ENCODE results near the gene LAMTOR2.
"Not testable (repeated sequence)": the region's sequence is repeated elsewhere in the genome, so short reads cannot be mapped to it uniquely, and the experiment has no call there.

The LAMTOR2 gene

GRCh38 chr1:156065212-156065611 lies 10.6 kb downstream of the LAMTOR2 start:
- H3K4me1 ChIP-seq (ENCODE audit: control insufficient read depth in 1 of 2, insufficient read depth in 2 of 2, low read length in 2 of 2), result peaks cover 0 to 8% of the 10 kb centered on the region in 2 donors
- H3K9ac ChIP-seq (ENCODE audit: low read depth in 1 of 2, low read length in 2 of 2), result no peak overlapping the region
- no peaks in the 10 kb centered on the region for H3K9me3 ChIP-seq (ENCODE audit: control insufficient read depth in 1 of 2, low read length in 2 of 2)
- no peak overlapping the region for H3K4me3 ChIP-seq (ENCODE audit: low read depth in 1 of 2, low read length in 2 of 2)
- H3K36me3 ChIP-seq (ENCODE audit: control insufficient read depth in 1 of 2, insufficient read depth in 2 of 2, low read length in 2 of 2), result peaks cover 8 to 29% of the 10 kb centered on the region in 2 donors
- no peaks in the 10 kb centered on the region for H3K27me3 ChIP-seq (ENCODE audit: control insufficient read depth in 1 of 2, insufficient read depth in 2 of 2, low read length in 2 of 2)
- H3K27ac ChIP-seq (ENCODE audit: low read depth, low read length), result no peak overlapping the region

DNA sequence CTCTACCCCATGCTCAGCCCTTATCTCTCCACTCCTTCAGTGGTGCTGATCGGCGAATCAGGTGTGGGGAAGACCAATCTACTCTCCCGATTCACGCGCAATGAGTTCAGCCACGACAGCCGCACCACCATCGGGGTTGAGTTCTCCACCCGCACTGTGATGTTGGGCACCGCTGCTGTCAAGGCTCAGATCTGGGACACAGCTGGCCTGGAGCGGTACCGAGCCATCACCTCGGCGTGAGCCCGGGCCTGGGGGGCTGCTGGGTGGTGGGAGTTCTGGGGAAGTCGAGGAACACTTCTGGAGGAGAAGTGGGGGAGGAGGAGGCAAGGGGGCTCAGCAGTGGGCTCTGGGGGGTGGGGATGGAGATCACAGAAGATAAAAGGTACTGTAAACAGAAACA lies 11.3 kb downstream of the LAMTOR2 start:
- no peaks in the 10 kb centered on the region for H3K9me3 ChIP-seq (ENCODE audit: control insufficient read depth in 1 of 2, low read length in 2 of 2)

DNA sequence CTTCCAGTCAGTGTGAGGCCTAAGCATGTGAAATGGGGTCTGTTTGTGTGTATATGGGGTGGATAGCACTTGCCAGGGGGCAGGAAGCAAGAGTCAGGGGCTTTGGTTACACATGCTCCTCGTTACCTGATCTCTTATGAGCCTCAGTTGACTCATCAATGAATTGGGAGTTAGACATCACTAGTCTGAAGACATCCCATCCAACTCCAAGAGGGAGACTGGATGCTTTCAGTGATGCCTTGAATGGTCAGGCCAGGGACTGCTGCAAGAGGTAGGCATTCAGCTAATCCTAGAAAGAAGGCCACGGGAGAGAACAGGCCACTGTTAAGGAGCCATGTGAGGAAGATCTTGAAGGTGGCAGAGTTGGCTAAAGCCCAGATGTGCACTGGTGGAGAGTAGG lies 12.7 kb downstream of the LAMTOR2 start:
- Histone ChIP-seq H3K9ac (ENCODE audit: low read depth in 1 of 2, low read length in 2 of 2) (no peak overlapping the region), H3K9me3 (ENCODE audit: control insufficient read depth in 1 of 2, low read length in 2 of 2) (no peaks in the 10 kb centered on the region), H3K27ac (ENCODE audit: low read depth, low read length) (no peak overlapping the region), H3K36me3 (ENCODE audit: control insufficient read depth in 1 of 2, insufficient read depth in 2 of 2, low read length in 2 of 2) (peaks cover 12 to 41% of the 10 kb centered on the region in 2 donors), H3K27me3 (ENCODE audit: control insufficient read depth in 1 of 2, insufficient read depth in 2 of 2, low read length in 2 of 2) (no peaks in the 10 kb centered on the region), H3K4me1 (ENCODE audit: control insufficient read depth in 1 of 2, insufficient read depth in 2 of 2, low read length in 2 of 2) (peaks cover 0 to 8% of the 10 kb centered on the region in 2 donors), H3K4me3 (ENCODE audit: low read depth in 1 of 2, low read length in 2 of 2) (no peak overlapping the region)

More for the DNA sequence above, 11.3 kb downstream of the LAMTOR2 start:
- H3K27me3 ChIP-seq (ENCODE audit: control insufficient read depth in 1 of 2, insufficient read depth in 2 of 2, low read length in 2 of 2), result no peaks in the 10 kb centered on the region
- peaks cover 0 to 8% of the 10 kb centered on the region in 2 donors for H3K4me1 ChIP-seq (ENCODE audit: control insufficient read depth in 1 of 2, insufficient read depth in 2 of 2, low read length in 2 of 2)
- H3K27ac ChIP-seq (ENCODE audit: low read depth, low read length), result no peak overlapping the region
- H3K9ac ChIP-seq (ENCODE audit: low read depth in 1 of 2, low read length in 2 of 2), result no peak overlapping the region
- H3K36me3 ChIP-seq (ENCODE audit: control insufficient read depth in 1 of 2, insufficient read depth in 2 of 2, low read length in 2 of 2), result peaks cover 12 to 36% of the 10 kb centered on the region in 2 donors
- H3K4me3 ChIP-seq (ENCODE audit: low read depth in 1 of 2, low read length in 2 of 2), result no peak overlapping the region

- Histone ChIP-seq H3K27me3 (ENCODE audit: control insufficient read depth in 1 of 2, insufficient read depth in 2 of 2, low read length in 2 of 2) (no peaks in the 10 kb centered on the region), H3K4me3 (ENCODE audit: low read depth in 1 of 2, low read length in 2 of 2) (no peak overlapping the region), H3K4me1 (ENCODE audit: control insufficient read depth in 1 of 2, insufficient read depth in 2 of 2, low read length in 2 of 2) (no peaks in the 10 kb centered on the region), H3K27ac (ENCODE audit: low read depth, low read length) (no peak overlapping the region), H3K9me3 (ENCODE audit: control insufficient read depth in 1 of 2, low read length in 2 of 2) (no peaks in the 10 kb centered on the region), H3K9ac (ENCODE audit: low read depth in 1 of 2, low read length in 2 of 2) (no peak overlapping the region), H3K36me3 (ENCODE audit: control insufficient read depth in 1 of 2, insufficient read depth in 2 of 2, low read length in 2 of 2) (peaks cover 18 to 45% of the 10 kb centered on the region in 2 donors)
Observed at GRCh38 chr1:156069490-156070455, 15.2 kb downstream of the LAMTOR2 start.

GRCh38 chr1:156070548-156070947 lies 16.0 kb downstream of the LAMTOR2 start:
- no peak overlapping the region for H3K4me3 ChIP-seq (ENCODE audit: low read depth in 1 of 2, low read length in 2 of 2)
- H3K27ac ChIP-seq (ENCODE audit: low read depth, low read length), result no peak overlapping the region
- H3K27me3 ChIP-seq (ENCODE audit: control insufficient read depth in 1 of 2, insufficient read depth in 2 of 2, low read length in 2 of 2), result no peaks in the 10 kb centered on the region
- peaks cover 18 to 37% of the 10 kb centered on the region in 2 donors for H3K36me3 ChIP-seq (ENCODE audit: control insufficient read depth in 1 of 2, insufficient read depth in 2 of 2, low read length in 2 of 2)
- H3K4me1 ChIP-seq (ENCODE audit: control insufficient read depth in 1 of 2, insufficient read depth in 2 of 2, low read length in 2 of 2), result no peaks in the 10 kb centered on the region
- H3K9ac ChIP-seq (ENCODE audit: low read depth in 1 of 2, low read length in 2 of 2), result no peak overlapping the region
- no peaks in the 10 kb centered on the region for H3K9me3 ChIP-seq (ENCODE audit: control insufficient read depth in 1 of 2, low read length in 2 of 2)

DNA sequence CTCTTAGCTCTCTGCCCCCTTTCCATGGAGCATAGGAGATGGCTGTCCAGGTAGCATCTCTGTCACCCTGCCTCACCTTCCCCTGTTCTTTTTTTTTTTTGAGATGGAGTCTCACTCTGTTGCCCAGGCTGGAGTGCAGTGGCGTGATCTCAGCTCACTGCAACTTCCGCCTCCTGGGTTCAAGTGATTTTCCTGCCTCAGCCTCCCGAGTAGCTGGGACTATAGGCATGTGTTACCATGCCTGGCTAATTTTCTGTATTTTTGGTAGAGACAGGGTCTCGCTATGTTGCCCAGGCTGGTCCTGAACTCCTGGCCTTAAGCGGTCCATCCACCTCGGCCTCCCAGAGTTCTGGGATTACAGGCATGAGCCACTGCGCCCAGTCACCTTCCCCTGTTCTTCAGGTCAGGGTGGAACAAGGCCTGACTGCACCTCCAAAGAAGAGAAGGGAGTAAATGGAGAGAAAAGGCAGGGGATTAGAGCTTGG lies 16.8 kb downstream of the LAMTOR2 start:
- peaks cover 18 to 34% of the 10 kb centered on the region in 2 donors for H3K36me3 ChIP-seq (ENCODE audit: control insufficient read depth in 1 of 2, insufficient read depth in 2 of 2, low read length in 2 of 2)
- not testable (repeated sequence) for H3K27ac ChIP-seq (ENCODE audit: low read depth, low read length); H3K4me1 ChIP-seq (ENCODE audit: control insufficient read depth in 1 of 2, insufficient read depth in 2 of 2, low read length in 2 of 2); H3K27me3 ChIP-seq (ENCODE audit: control insufficient read depth in 1 of 2, insufficient read depth in 2 of 2, low read length in 2 of 2); H3K9ac ChIP-seq (ENCODE audit: low read depth in 1 of 2, low read length in 2 of 2); H3K9me3 ChIP-seq (ENCODE audit: control insufficient read depth in 1 of 2, low read length in 2 of 2); H3K4me3 ChIP-seq (ENCODE audit: low read depth in 1 of 2, low read length in 2 of 2)

DNA sequence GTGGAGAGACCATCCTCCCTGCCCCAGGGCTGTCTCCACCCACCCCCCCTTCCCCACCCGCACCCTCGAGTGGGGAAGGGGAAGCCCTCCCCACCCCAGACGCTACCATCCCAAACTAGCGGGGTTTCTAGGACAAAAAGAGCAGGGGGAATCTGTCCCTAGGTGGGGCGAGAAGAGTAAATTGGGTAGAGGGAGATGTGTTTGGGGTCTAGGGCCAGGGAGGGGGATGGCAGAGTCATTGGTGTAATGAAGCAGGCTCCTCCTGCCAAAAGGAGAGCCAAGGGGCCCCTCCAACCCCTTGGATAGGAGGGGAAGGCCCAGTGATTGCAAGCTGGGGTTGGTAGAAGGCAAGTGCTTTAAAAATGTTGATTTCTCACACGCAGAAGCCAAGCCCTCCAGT lies 17.7 kb downstream of the LAMTOR2 start:
- Histone ChIP-seq H3K4me1 (ENCODE audit: control insufficient read depth in 1 of 2, insufficient read depth in 2 of 2, low read length in 2 of 2) (peaks cover 5% of the 10 kb centered on the region in 2 donors), H3K36me3 (ENCODE audit: control insufficient read depth in 1 of 2, insufficient read depth in 2 of 2, low read length in 2 of 2) (peaks cover 18 to 34% of the 10 kb centered on the region in 2 donors), H3K9ac (ENCODE audit: low read depth in 1 of 2, low read length in 2 of 2) (no peak overlapping the region), H3K27me3 (ENCODE audit: control insufficient read depth in 1 of 2, insufficient read depth in 2 of 2, low read length in 2 of 2) (no peaks in the 10 kb centered on the region), H3K27ac (ENCODE audit: low read depth, low read length) (no peak overlapping the region), H3K4me3 (ENCODE audit: low read depth in 1 of 2, low read length in 2 of 2) (no peak overlapping the region), H3K9me3 (ENCODE audit: control insufficient read depth in 1 of 2, low read length in 2 of 2) (no peaks in the 10 kb centered on the region)

DNA sequence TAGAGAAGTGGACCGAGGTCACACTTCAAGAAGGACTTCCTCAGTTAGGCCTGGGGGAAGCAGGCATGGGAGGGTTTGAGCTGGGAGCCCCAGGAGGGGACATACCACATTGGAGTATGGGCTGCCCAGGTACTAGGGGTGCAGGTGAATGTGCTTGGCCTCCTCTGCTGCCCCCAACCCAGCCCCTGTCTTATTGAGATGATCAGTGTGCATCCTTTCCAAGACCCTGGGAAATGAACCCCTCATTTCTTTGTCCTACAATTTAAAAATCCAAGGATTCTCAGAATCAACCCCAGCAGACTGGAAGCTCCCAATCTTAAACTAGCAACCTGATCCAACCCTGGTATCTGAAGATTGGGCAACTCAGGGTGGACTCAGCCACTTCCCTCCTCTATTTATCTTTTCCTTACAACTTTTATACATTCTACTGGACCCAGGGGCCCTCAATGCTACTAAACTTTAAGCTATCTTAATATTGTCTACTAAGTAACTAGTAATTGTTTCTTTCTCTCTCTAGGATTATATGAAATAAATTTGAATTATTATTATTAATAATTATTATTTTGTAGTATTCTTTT lies 18.6 kb downstream of the LAMTOR2 start:
- no peak overlapping the region for H3K27ac ChIP-seq (ENCODE audit: low read depth, low read length)
- H3K36me3 ChIP-seq (ENCODE audit: control insufficient read depth in 1 of 2, insufficient read depth in 2 of 2, low read length in 2 of 2), result peaks cover 18 to 30% of the 10 kb centered on the region in 2 donors
- no peaks in the 10 kb centered on the region for H3K9me3 ChIP-seq (ENCODE audit: control insufficient read depth in 1 of 2, low read length in 2 of 2)
- H3K4me3 ChIP-seq (ENCODE audit: low read depth in 1 of 2, low read length in 2 of 2), result no peak overlapping the region
- H3K9ac ChIP-seq (ENCODE audit: low read depth in 1 of 2, low read length in 2 of 2), result no peak overlapping the region
- no peaks in the 10 kb centered on the region for H3K27me3 ChIP-seq (ENCODE audit: control insufficient read depth in 1 of 2, insufficient read depth in 2 of 2, low read length in 2 of 2)
- H3K4me1 ChIP-seq (ENCODE audit: control insufficient read depth in 1 of 2, insufficient read depth in 2 of 2, low read length in 2 of 2), result peaks cover 5% of the 10 kb centered on the region in 2 donors

DNA sequence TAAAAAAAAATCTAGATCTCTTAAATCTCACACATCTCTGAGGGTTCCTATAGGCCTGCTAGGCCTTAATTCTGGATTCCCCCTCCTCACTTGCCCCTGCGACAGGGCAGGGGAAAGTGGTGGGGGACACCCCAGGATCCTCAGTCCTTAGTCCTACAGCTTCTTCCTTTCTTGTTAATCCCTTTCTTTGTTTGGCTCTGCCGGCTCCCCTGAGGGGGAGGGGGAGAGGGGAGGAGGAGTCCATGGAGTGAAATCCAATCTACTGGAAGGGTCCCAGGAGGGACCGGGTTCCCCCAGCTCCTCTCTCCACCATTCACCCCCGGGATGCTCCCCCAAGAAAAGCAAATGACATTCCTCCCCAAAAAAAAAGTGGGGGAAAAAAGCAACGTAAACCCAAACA lies 19.2 kb downstream of the LAMTOR2 start:
- no peak overlapping the region for H3K9ac ChIP-seq (ENCODE audit: low read depth in 1 of 2, low read length in 2 of 2)
- no peak overlapping the region for H3K27ac ChIP-seq (ENCODE audit: low read depth, low read length)
- peaks cover 18 to 26% of the 10 kb centered on the region in 2 donors for H3K36me3 ChIP-seq (ENCODE audit: control insufficient read depth in 1 of 2, insufficient read depth in 2 of 2, low read length in 2 of 2)
- no peak overlapping the region for H3K4me3 ChIP-seq (ENCODE audit: low read depth in 1 of 2, low read length in 2 of 2)
- H3K4me1 ChIP-seq (ENCODE audit: control insufficient read depth in 1 of 2, insufficient read depth in 2 of 2, low read length in 2 of 2), result peaks cover 5% of the 10 kb centered on the region in 2 donors
- no peaks in the 10 kb centered on the region for H3K27me3 ChIP-seq (ENCODE audit: control insufficient read depth in 1 of 2, insufficient read depth in 2 of 2, low read length in 2 of 2)
- H3K9me3 ChIP-seq (ENCODE audit: control insufficient read depth in 1 of 2, low read length in 2 of 2), result no peaks in the 10 kb centered on the region

- Histone ChIP-seq H3K27ac (ENCODE audit: low read depth, low read length) (no peak overlapping the region), H3K9me3 (ENCODE audit: control insufficient read depth in 1 of 2, low read length in 2 of 2) (no peaks in the 10 kb centered on the region), H3K4me1 (ENCODE audit: control insufficient read depth in 1 of 2, insufficient read depth in 2 of 2, low read length in 2 of 2) (peaks cover 5% of the 10 kb centered on the region in 2 donors), H3K27me3 (ENCODE audit: control insufficient read depth in 1 of 2, insufficient read depth in 2 of 2, low read length in 2 of 2) (no peaks in the 10 kb centered on the region), H3K36me3 (ENCODE audit: control insufficient read depth in 1 of 2, insufficient read depth in 2 of 2, low read length in 2 of 2) (peaks cover 16 to 24% of the 10 kb centered on the region in 2 donors), H3K9ac (ENCODE audit: low read depth in 1 of 2, low read length in 2 of 2) (no peak overlapping the region), H3K4me3 (ENCODE audit: low read depth in 1 of 2, low read length in 2 of 2) (no peak overlapping the region)
Observed at GRCh38 chr1:156074661-156075060, 20.1 kb downstream of the LAMTOR2 start.
